ENCODE data around the gene SETD3.

Gene SETD3

GRCh38 chr14:99462210-99462609 lies 18.4 kb downstream of the SETD3 start:
- no peak for FAIRE-seq
- no peak for DNase-seq (ENCODE audit: insufficient read length, low spot score)

GRCh38 chr14:99461411-99462085 lies 19.1 kb downstream of the SETD3 start:
- FAIRE-seq (no peak), DNase-seq (ENCODE audit: insufficient read length, low spot score) (no peak)

- DNase-seq (ENCODE audit: insufficient read length, low spot score), result no peak
- FAIRE-seq, result no peak
These were observed 19.9 kb downstream of the SETD3 start for GRCh38 chr14:99460793-99461192.

DNA sequence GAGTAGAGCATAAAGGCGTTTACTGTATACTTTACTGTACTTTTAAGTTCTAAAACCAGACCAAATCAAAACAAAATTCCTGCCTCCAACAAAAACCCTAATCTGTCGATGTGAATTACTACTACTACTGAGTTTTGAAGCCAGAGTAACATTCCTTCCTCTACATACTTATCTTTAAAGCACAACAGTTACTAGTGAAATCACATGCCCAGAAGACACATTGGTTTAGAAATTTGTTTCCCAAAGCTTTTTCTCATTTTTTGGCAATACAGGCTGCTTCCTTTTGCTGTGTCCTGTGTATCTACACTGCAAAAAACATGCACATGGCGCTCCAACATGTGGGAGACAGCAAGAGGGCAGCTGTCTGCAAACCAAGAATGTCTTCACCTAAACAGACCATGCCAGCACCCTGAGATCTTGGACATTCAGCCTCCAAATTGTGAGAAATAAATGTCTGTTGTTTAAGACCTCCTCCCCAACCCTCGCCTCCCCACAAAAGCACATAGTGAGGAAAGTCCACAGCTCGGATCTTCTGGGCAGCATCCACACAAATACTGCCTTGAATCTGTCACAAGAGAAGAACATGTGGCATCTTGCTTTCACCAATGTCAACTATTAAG lies 21.1 kb downstream of the SETD3 start:
- DNase-seq (ENCODE audit: insufficient read length, low spot score) (no peak), FAIRE-seq (no peak)

DNA sequence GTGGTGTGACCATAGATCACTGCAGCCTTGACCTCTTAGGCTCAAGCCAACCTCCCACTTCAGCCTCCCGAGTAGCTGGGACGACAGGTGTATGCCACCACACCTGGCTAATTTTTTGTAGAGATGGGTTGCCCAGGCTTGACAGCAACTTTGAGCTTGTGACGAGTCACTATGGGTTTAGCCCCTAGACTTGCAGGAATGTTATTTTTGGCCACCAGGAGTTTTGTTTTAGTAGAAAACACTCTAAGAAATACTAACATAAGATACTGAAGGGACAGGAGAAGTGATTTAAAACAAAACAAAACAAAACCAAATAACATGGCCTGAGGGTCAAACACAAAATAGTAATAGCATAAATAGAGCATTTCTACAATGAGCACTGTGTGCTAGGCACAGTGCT lies 26.4 kb downstream of the SETD3 start:
- DNase-seq (ENCODE audit: insufficient read length, low spot score) (no peak), FAIRE-seq (no peak)

DNA sequence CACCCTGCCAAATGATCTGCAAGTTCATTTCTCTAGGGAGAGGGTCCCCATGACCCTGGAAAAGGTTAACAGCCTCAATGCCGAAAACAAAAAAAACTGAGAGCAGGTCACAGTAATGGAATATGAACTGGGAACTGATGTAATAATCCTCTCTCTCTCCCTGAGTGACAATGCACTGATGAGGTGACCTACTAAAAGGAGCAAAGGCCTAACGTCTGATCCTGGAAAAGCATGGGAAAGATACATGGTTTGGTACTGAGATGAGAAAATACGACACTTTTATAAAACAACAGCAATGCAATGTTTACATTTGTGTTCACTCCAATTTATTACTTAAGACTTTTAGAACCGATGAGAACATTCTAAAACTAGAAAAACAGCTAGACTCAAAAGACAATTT lies 27.7 kb downstream of the SETD3 start:
- DNase-seq (ENCODE audit: insufficient read length, low spot score) (no peak), FAIRE-seq (no peak)

DNA sequence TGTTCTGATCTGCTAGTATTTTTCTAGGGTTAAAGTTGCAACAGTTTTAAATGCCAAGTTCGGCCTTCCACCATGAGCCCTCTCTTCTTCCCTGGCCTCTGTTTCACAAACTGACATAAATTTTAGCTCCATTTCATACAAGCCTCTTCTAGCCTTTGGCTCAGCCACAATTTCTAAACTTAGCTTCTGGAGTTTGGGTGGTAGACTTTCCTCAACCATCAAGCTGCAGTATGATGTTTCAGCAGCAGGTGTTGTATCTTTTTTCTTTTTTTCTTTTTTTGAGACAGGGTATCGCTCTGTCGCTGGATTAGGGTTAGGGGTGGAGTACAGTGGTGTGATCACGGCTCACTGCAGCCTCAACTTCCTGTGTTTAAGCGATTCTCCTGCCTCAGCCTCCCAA lies 29.4 kb downstream of the SETD3 start:
- DNase-seq (ENCODE audit: insufficient read length, low spot score) (no peak), FAIRE-seq (no peak)

DNA sequence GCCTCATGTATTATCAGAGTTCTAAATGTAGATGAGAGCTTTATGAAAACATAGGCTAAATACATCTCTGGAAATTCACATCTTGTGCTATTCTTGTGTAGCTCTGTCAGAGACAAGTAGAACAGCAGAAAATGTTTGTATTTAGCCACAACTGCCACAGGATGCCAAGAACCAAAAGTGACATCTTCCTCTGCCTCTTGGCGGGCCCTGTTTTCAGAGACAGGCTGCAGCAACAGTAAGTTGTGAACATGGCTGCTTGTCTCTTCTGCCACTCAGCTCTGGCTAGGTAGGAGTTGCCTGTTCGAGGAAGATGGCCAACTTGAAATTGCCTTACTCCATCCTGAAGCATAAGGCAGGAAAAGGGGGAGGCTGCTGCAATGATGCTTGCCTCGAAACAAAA lies 30.4 kb downstream of the SETD3 start:
- FAIRE-seq (no peak), DNase-seq (ENCODE audit: insufficient read length, low spot score) (no peak)

GRCh38 chr14:99447739-99448138 lies 32.9 kb downstream of the SETD3 start:
- no peak for DNase-seq (ENCODE audit: insufficient read length, low spot score)
- no peak for FAIRE-seq

DNA sequence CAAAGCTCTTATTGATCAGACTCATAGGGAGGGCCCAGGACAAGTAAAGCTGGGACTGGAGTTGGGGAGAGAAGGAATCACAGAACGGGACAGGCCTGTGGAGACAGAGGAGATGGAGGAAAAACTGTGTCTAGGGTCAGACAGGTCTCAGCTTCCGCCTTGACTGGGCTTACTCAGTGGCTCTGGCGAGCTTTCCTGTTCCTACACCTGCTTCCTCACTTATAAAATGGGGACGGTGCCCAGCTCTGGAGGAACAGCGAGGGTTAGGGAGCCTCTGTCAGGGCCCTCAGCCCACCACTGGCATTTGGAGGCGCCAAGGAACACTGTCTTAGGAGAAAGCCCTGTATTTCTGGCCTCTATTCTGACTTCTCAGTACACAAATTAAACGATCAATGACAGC lies 34.7 kb downstream of the SETD3 start:
- DNase-seq (ENCODE audit: insufficient read length, low spot score) (no peak), FAIRE-seq (no peak)

DNA sequence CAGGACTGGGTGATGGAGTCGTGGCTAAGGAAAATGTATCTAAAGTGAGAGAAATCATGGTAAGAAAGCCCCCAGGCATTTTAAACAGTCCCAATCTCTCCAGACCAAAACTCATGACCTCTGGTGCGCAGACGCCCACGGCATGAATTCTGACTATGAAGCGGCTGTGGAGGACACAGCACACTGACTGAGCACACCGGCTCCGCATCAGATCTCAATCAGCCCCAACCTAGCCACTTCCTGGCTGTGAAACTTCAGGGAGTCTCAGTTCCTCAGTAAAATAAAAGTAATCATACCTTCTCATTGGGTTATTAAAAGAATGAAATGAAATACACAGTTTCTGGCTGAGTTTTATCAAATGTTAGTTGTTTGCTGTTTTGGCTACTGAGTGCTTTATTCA lies 38.7 kb downstream of the SETD3 start:
- no peak for FAIRE-seq
- DNase-seq (ENCODE audit: insufficient read length, low spot score), result no peak

- no peak for DNase-seq (ENCODE audit: insufficient read length, low spot score)
- no peak for FAIRE-seq
These were observed 39.3 kb downstream of the SETD3 start for GRCh38 chr14:99441157-99441870.

GRCh38 chr14:99440278-99440677 lies 40.4 kb downstream of the SETD3 start:
- FAIRE-seq (no peak), DNase-seq (ENCODE audit: insufficient read length, low spot score) (no peak)

DNA sequence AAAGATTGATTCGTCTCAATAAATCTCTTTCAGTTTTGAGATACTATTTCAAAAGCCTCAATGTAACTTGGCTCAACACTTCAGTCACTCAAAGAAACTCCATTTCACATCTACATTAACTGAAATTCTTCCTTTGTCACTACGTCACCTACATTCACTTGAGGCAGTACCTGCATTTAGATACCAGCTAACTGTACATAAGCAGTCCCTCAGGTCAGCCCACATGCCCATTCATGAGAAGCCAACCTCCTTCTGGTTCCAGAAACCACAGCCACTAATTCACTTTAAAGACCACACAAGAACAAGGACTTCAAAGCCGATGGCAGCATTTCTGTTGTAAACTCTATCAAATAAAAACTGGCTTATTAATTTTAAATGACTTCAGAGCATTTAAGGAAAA lies 43.0 kb downstream of the SETD3 start:
- DNase-seq (ENCODE audit: insufficient read length, low spot score) (no peak), FAIRE-seq (no peak)

- no peak for DNase-seq (ENCODE audit: insufficient read length, low spot score)
- no peak for FAIRE-seq
These were observed 44.1 kb downstream of the SETD3 start for GRCh38 chr14:99436247-99437180.

GRCh38 chr14:99435327-99435726 lies 45.3 kb downstream of the SETD3 start:
- DNase-seq (ENCODE audit: insufficient read length, low spot score), result no peak
- no peak for FAIRE-seq

- no peak for DNase-seq (ENCODE audit: insufficient read length, low spot score)
- peak; percentile 39 for FAIRE-seq
These were observed 48.2 kb downstream of the SETD3 start for GRCh38 chr14:99432485-99432884.

DNA sequence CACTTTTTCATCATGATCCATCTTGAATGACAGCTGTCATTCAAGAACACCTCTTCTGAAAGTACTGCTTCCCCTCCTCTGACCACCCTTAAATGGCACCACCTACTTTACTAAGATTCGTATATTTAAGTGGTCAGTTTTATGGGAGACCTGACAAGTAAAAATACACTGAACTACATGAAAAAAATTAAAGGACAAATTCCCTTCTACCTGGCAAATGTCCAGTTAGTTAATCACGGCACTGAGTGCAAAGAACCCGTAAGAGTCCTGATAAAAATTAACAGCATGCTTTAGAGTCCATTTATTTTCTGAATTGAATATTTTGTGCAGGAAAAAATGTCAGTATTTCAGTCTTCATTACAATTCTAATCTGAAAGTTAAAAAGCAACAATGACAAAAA lies 48.7 kb downstream of the SETD3 start:
- FAIRE-seq (no peak), DNase-seq (ENCODE audit: insufficient read length, low spot score) (no peak)

DNA sequence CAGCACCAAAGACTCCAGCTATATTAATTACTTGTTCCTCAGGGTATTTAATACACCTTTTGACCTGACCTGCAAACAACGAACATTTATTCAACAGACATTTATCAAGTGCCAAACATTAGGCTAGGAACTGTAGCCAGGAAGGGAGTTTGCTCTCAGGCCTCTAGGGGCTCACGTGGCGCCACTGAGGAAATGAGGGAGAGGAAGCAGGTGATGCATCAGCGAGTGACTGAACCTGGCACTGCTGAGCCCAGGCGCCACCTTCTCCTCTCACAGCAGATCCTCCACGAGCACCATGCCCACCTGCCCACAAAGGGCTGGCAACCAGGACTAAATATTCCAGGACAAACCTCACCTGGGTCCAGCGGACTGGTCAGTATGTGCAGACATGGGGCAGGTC lies 50.2 kb downstream of the SETD3 start:
- DNase-seq (ENCODE audit: insufficient read length, low spot score), result peak; percentile 17
- FAIRE-seq, result peak; percentile 33

- no peak for FAIRE-seq
- DNase-seq (ENCODE audit: insufficient read length, low spot score), result no peak
These were observed 52.9 kb downstream of the SETD3 start for GRCh38 chr14:99427632-99428300.
